GM19193 (cell line): Measurements from ENCODE around the gene DAPK3.

Source experiments
- POLR2A ChIP-seq: IDR thresholded peaks from 4 replicates; pipeline ENCODE4 v1.6.1; 2011; ENCODE audit not compliant: insufficient read depth, insufficient read length; ENCODE audit errors: extremely low read depth

DAPK3 gene

DNA sequence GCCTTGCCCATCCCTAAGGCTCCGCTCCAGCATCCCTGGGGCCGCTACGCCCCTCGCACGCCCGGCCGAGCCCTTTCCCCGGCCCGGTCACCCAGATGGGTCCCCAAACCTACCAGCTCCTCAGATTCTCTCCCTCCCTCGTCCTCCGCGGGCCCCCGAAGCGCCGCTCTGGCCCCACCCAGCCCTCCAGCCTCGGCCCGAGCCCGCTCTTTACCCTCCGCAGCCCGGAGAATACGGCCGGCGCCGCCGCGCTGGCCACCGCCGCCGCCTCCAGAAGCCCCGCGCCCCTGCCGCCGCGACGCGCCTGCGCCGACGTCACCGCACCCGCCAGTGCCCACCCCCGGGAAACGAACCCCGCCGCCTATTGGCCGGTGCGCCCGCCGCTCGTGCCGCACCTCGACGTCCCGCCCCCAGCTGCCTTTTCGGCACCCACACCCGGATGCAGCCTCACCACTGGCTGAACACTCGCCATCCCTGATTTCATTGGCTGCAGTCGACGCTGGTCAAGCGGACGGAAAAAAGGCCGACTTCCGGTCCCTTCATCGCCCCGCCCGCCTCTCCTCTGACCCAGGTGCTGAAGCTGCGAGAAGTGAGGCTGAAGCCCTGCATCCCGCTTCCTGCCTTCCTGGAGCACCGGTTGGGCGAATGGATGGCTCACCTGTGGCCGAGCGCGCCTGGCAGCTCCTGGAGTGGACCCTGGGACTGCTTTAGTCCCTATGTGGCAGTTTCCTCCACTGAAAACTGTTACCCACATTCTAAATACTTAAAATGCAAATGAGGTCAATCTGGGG, at the start of gene DAPK3:
DAPK3 (minus strand) TSS at position 292 of the 791 bp plus-strand sequence. CDS start 1,364 bp downstream, outside the sequence.
- peak; percentile 73 for TF ChIP-seq POLR2A

DNA sequence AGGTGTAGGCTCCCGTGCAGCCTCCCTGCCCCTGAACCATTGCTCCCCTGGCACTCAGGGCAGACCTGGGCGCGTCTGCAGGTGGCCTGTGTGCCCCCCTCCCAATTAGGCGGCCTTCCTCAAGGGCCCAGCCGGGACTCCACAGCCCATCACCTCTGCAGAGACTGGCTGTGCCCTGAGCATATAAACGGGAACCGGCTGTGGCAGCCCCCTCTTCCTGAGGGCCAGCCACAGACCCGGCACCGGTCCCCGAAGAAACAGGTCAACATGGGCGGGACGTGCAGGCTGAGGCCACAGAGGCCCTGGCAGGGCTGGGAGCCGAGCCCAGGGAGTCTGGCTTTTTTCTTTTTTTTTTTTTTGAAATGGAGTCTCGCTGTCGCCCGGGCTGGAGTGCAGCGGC, 48.7 kb upstream of the DAPK3 start:
- no peak for TF ChIP-seq POLR2A

DNA sequence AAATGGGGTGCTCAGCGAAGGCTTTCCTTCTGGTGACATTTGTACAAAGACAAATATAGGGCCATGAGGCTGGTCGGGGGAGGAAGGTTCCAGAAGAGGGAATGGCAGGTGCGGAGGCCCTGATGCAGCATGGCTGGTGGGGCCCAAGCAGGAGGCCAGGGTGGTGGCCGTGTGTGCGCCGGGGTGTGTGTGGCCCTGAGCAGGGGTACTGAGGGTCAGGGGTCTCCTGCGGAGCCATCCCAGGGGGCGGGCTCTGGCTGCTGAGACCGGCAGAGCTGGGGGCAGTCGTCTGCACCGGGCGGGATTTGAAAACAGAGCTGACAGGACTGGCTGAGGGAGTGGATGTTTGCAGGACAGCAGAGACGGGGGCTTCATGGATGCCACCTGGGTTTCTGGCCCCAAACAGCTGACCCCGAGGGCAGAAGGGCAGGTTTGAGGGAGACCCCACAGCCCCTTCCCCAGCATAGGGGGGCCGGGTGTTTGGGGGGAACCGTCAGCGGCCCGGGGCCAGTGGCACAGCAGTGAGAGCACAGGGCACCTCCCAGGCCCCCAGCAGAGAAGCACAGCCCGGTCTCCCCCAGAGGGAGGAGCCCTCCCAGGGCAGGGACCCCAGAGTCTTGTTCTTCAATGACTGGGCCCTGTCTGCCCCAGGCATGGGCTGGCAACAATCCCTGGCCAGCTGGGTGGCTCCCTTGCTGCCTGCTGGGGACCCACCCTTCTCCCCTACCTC, 48.0 kb upstream of the DAPK3 start:
- TF ChIP-seq POLR2A = no peak

DNA sequence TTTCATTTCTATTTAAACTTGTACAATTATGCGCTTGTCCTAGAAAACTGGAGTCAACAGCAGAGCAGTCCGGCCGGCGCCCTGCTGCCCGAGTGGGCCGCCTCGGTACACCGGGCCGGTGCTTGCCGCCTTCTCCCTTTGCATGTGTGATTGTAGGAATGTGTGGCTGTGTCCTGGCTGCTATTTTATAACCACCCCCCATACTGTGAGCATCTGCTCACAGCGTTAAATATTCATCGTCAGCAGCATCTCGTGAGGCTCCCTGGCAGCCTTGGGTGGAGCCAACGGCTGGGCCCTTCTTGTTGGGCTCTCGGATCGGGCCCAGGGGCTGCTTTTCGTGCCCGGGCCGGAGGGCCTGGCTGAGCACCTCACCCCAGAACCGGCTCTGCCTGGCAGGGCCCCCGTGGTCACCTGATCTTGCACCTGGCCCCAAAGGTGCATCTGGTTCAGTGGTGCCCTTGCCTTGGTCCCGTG, 47.3 kb upstream of the DAPK3 start:
- TF ChIP-seq POLR2A = no peak

DNA sequence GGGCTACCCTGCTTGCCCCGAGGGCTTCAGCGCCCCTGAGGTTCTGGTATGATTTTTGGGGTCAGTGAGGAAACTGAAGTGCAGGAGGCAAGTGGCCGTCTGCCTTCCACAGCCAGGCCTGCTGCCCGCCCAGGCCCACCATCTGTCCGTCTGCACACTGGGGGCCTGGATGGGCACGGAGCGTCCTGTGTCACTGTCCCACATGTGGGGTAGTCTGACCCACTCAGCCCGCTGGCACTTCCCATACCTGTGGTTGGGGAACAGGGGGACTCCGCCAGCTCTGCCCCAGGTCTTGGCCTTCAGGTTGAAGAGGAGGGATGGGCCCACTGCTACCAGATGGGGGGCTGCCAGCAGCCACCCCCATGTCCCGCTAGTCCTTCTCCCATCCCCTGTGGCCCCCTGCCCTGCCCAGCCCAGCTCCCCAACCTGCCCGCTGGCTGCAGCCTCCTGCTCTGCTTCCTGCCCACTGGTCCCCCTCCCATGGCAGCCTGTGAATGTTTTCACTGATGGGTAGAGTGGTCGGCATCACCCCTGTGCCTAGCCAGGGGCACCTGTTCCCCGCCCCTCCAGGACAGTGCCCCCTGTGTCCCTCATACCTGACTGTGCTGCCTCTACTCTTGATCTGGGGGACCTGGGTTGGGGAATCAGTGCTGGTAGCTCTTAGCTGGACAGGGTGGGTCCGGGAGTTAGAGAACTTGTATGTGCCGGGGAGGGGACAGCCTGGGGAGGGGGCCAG, 46.2 kb upstream of the DAPK3 start:
- TF ChIP-seq POLR2A = no peak

DNA sequence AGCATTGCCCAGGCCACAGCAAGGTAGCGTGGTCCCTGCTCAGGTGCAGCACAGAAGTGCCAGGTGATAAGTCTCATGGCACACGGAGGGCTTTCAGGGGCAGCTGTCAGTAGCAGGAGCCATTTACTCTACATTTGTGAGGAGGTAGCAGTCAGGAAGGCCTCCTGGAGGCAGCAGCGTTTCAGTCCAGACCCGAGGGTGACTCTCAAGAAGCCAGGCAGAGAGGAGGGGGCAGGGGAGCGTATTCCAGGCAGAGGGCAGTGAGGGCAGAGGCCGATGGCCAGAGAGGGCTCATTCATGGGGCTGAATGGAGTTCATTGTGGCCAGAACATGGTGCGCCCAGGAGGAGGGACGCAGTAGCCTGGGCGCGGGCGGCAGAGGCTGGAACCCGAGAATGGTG, 45.6 kb upstream of the DAPK3 start:
- TF ChIP-seq POLR2A = no peak

DNA sequence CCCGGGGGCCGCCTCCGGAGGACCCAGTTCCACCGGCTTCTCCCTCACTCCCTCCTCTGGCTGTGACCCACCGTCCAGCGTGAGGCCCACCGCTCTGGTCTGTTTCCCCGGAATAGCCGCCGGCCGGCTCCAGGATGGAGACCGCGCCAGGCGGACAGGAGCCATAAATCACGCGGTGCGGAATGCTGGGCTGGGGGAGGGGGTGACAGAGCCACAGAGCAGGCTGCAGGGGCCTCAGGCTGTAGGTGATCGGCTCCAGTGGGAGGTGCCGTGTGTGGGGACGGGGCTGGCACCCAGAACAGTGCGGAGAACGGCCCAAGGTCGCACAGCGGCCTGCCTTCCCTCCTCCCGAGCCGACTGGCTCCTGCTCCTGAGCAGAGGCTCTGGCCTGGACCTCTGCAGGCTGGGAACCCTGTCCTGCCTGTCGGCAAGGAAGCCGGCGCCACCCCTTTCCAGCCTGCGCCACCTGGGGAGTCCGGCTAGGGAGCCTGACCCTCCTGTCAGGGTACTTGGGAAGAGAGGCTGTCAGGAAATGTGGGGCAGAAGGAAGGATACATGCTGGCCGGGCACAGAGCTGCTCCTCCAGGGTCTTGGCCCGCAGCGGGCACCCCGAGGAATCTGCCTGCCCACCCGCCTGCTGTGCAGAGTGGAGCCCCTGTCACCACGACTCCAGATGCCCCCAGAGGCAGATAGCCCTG, 45.0 kb upstream of the DAPK3 start:
- TF ChIP-seq POLR2A = no peak

DNA sequence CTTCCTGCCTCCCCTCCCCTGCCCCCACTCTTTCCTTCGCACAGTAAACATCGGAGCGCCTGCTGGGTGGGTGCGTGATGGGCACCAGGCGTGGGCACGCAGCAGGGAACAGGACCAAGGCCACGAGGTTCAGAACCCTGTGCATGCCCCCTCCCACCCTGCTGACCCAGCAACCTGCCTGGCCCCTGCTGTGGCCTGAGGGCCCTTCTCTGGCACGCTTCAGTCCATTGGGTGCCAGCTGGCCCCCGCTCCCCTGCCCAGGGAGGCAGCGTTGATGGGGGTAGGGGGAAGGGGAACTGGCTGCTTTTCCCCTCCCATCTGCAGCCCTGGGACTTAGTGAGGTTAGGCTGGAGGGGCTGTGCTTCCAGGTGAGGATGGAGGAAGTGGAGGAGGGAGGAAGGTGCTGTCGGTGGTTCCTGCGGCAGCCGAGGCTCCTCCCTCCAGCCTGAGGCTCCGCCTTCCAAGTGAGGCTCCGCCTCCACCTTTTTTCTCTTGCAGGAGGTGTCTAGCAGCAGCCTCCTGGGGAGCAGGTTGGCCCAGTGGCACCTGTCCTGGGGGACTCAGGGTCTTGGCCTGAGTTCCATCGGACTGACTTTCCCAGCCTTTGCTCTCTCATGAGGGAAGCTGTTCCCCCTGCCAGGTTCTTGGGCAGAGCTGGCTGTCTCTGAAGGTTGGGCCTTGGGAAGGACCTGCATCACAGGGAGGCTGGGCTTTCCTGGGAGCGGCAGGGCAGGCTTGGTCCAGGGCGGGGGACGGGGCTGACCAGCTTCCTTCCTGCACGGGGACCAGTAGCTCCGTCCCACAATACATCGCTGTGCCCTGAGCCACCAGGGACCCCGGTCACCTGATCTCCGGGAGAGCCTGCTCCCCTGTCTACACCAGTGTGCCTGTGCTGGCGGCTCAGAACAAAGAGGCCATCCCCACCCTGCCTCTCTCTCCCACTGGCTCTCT, 43.9 kb upstream of the DAPK3 start:
- no peak for TF ChIP-seq POLR2A

DNA sequence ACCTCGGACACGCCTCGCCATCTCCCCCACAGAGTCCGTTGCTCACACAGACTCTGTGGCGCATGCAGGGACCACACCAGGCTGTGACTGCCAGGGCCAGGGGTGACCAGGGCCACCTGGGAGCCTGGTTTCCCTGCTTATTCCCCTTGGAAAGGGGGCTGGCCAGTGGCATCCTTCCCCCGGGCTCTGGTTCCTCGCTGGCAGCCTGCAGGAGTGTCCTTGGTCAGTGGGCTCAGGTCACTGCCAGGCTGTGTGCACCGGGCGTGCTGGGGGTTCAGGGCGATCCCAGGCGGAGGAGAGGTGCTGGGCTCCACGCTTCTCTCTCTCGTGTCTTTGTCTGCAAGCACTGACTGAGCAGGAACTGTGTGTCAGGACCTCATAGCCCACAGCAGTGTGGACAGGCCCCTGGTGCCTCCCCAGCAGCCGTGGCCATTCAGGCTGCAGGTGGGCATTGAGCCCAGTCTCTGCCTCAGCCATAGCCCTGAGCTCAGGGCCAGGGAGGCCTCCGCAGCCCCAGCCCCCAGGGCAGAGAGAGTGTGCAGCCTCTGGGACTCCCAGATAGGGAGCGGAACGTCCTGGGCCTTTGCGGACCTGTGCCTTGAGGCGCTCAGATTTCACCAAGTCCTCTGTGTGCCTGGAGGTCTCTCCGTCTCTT, 43.1 kb upstream of the DAPK3 start:
- no peak for TF ChIP-seq POLR2A

DNA sequence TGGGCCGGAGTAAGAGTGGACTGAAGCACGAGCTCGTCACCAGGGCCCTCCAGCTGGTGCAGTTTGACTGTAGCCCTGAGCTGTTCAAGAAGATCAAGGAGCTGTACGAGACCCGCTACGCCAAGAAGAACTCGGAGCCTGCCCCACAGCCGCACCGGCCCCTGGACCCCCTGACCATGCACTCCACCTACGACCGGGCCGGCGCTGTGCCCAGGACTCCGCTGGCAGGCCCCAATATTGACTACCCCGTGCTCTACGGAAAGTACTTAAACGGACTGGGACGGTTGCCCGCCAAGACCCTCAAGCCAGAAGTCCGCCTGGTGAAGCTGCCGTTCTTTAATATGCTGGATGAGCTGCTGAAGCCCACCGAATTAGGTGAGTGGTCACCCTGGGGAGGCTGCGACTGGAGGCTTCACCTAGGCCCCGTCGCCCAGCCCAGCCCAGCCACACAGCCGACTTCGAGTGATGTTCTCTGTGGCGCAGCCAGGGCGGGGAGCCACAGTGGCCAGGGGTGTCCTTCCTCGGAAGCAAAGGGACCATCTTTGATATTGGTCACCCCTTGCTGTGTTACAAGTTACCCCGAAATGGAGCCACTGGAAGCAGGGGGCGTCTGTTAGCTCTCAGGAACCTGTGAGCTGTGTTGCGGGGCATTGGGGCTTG, 42.2 kb upstream of the DAPK3 start:
- no peak for TF ChIP-seq POLR2A

DNA sequence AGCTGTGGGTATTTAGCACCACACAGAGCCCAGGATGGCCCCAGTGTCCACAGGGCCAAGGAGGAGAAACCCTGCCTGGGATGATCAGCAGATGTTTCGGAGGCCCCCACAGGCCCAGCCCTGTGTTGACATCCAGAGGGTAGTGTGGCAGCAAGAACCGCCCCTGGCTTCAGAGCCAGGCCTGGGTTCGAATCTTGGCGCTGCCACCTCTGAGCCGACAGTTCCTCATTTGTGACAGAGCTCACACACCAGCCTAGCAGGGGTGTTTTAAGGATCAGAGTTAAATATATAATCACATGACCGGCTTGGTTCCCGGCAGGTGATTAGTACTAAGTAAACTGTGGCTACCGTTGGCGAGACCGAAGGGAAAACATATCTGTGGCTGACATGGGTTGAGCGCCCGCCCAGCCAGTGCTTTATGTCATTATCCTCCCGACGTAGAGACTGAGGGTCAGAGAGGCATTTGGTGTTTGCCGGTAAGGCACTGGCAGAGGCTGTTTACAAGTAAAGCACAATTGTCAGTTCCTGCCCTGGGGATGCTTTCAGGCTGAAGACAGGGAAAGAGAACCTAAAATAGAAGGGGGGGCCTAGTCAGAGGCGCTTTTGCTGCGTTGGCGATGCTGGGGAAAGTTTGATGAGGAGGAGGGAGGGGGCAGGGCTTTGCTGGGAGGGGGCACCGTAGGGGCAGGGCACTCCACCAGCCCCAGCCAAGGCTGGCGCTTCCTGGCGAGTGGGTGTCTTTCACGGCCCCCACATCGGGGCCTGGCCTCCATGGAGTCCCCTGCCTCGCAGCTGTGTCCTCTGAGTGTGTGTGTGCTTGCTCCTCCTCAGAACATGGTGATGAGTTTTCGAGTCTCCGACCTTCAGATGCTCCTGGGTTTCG, 41.4 kb upstream of the DAPK3 start:
- no peak for TF ChIP-seq POLR2A

DNA sequence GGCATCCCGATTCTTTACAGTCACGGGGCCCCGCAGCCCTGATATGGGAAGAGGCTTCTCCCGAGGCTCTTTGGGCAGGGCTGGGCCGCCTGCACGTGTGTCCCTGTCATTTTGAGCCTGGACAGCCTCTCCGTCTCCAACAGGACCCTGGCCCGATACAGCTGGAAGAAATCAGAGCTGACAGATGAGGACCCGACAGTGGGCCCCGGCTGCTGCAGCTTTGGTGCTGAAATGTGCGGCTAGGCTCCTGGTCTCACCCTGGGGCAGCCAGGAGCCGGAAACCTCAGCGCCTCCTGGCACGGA, 39.9 kb upstream of the DAPK3 start:
- TF ChIP-seq POLR2A = no peak
